ENCODE measurements around the gene PLCL1.

PLCL1 gene

DNA sequence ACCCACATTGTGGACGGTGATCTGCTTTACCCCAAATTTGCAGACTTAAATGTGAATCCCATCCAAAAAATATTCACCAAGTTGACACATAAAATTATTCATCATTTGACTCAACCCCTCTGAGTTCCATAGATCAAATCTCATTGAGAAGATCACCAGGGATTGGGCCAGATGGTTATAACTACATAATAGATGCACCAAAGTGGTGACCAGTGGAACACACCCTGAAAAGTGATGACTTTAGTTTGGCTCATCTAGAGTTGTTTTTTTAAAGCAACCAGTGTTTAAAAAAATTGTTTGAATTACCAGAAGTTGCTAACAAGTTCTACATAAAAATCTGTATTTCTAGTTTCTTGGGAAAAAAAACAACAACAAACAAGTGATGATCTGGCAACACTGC is 155.0 kb downstream of the PLCL1 start:
- no peak overlapping the region for H3K4me3 ChIP-seq (ENCODE audit: low read depth, low read length)
- no peaks in the 10 kb centered on the region for H3K36me3 ChIP-seq (ENCODE audit: control insufficient read depth, insufficient read depth, low read length)
- H3K4me1 ChIP-seq (ENCODE audit: control insufficient read depth, insufficient read depth, low read length) = no peaks in the 10 kb centered on the region
- H3K27me3 ChIP-seq (ENCODE audit: control insufficient read depth, insufficient read depth, low read length) = no peaks in the 10 kb centered on the region
- H3K9ac ChIP-seq (ENCODE audit: low read length) = no peak overlapping the region
- no peaks in the 10 kb centered on the region for H3K9me3 ChIP-seq (ENCODE audit: control insufficient read depth, insufficient read depth, low read depth, low read length)
- no peak overlapping the region for H3K27ac ChIP-seq (ENCODE audit: low read depth, low read length)

DNA sequence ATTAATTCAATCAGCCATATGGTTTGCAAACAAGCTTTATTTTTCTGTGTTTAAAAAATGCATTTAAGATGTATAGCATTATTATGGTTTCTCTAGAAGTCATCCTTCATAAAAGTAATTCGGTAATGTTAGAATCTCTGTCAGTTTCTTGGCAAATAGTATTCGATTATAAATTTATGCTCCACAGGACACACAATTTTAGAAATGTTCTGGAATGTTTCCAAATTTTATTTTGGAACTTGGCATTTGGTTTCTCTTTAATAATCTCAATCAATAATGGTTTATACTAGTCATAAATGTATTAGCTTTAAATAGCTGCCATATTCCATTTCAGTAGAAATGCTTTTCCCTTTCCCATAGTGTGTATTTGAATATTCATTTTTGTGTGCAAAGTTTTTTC is 156.4 kb downstream of the PLCL1 start:
- no peak overlapping the region for H3K27ac ChIP-seq (ENCODE audit: low read depth, low read length)
- H3K9me3 ChIP-seq (ENCODE audit: control insufficient read depth, insufficient read depth, low read depth, low read length) = peaks cover 4% of the 10 kb centered on the region; the same call in 1 of the 2 replicates
- no peak overlapping the region for H3K9ac ChIP-seq (ENCODE audit: low read length)
- H3K36me3 ChIP-seq (ENCODE audit: control insufficient read depth, insufficient read depth, low read length) = no peaks in the 10 kb centered on the region
- H3K4me3 ChIP-seq (ENCODE audit: low read depth, low read length) = no peak overlapping the region
- no peaks in the 10 kb centered on the region for H3K27me3 ChIP-seq (ENCODE audit: control insufficient read depth, insufficient read depth, low read length)
- H3K4me1 ChIP-seq (ENCODE audit: control insufficient read depth, insufficient read depth, low read length) = no peaks in the 10 kb centered on the region

DNA sequence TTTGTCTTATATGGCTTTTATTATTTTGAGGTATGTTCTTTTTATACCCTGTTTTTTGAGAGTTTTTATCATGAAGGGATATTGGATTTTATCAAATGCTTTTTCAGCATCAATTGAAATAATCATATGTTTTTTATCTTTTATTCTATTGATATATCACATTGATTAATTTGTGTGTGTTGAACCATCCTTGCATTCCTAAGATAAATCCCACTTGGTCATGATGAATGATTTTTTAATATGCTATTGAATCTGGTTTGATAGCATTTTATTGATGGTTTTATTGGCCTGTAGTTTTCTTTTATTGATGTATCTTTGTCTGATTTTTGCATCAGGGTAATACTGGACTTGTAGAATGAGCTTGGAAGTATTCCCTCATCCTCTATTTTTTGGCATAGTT is 160.3 kb downstream of the PLCL1 start:
- Histone ChIP-seq H3K4me3 (ENCODE audit: low read depth, low read length) (no peak overlapping the region), H3K4me1 (ENCODE audit: control insufficient read depth, insufficient read depth, low read length) (no peaks in the 10 kb centered on the region), H3K9ac (ENCODE audit: low read length) (no peak overlapping the region), H3K27me3 (ENCODE audit: control insufficient read depth, insufficient read depth, low read length) (no peaks in the 10 kb centered on the region), H3K27ac (ENCODE audit: low read depth, low read length) (no peak overlapping the region), H3K9me3 (ENCODE audit: control insufficient read depth, insufficient read depth, low read depth, low read length) (peaks cover 4% of the 10 kb centered on the region; the same call in 1 of the 2 replicates), H3K36me3 (ENCODE audit: control insufficient read depth, insufficient read depth, low read length) (no peaks in the 10 kb centered on the region)

DNA sequence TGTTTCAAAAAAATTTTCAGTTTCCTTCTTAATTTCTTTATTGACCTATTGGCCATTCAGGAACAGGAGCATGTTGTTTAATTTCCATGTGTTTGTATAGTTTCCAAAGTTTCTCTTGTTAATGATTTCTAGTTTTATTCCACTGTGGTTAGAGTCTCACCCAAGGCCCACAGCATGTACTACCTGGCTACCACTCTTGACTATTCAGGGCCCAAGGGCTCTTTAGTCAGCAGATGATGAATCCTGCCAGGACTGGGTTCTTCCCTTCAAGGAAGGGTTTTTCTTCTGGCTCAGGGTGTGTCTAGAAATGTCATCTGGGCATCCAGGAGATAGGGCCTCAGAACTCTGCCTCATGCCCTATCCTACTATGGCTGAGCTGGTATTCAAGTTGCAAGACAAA is 161.4 kb downstream of the PLCL1 start:
- Histone ChIP-seq H3K27ac (ENCODE audit: low read depth, low read length) (no peak overlapping the region), H3K36me3 (ENCODE audit: control insufficient read depth, insufficient read depth, low read length) (no peaks in the 10 kb centered on the region), H3K4me3 (ENCODE audit: low read depth, low read length) (no peak overlapping the region), H3K4me1 (ENCODE audit: control insufficient read depth, insufficient read depth, low read length) (no peaks in the 10 kb centered on the region), H3K27me3 (ENCODE audit: control insufficient read depth, insufficient read depth, low read length) (no peaks in the 10 kb centered on the region), H3K9ac (ENCODE audit: low read length) (no peak overlapping the region), H3K9me3 (ENCODE audit: control insufficient read depth, insufficient read depth, low read depth, low read length) (peaks cover 4% of the 10 kb centered on the region; the same call in 1 of the 2 replicates)

DNA sequence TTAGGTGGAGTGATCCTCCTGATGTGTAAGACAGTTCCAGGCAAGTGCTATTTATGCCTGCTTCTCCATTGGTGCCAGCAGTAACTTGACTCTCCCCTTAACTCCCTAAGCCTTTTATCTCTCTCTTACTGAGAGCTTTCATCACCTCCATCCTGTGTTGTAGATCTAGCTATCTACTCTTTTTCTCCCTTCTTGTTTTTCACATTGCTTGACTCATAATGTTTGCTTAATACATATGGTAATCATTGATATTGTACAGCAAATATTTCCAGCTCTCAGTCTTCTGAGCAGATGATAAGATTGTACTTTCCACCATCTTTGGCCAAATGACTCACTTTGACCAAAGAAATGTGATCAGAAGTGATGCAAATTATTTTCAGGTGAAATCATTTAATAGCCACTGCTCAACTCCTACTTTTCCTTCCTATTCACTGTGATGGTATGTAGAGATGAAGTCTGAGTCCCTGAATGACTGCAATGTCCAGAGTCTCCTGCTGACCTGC is 165.0 kb downstream of the PLCL1 start:
- Histone ChIP-seq H3K4me1 (ENCODE audit: control insufficient read depth, insufficient read depth, low read length) (no peaks in the 10 kb centered on the region), H3K27ac (ENCODE audit: low read depth, low read length) (no peak overlapping the region), H3K9me3 (ENCODE audit: control insufficient read depth, insufficient read depth, low read depth, low read length) (peaks cover 4% of the 10 kb centered on the region; the same call in 1 of the 2 replicates), H3K36me3 (ENCODE audit: control insufficient read depth, insufficient read depth, low read length) (no peaks in the 10 kb centered on the region), H3K4me3 (ENCODE audit: low read depth, low read length) (no peak overlapping the region), H3K9ac (ENCODE audit: low read length) (no peak overlapping the region), H3K27me3 (ENCODE audit: control insufficient read depth, insufficient read depth, low read length) (no peaks in the 10 kb centered on the region)

DNA sequence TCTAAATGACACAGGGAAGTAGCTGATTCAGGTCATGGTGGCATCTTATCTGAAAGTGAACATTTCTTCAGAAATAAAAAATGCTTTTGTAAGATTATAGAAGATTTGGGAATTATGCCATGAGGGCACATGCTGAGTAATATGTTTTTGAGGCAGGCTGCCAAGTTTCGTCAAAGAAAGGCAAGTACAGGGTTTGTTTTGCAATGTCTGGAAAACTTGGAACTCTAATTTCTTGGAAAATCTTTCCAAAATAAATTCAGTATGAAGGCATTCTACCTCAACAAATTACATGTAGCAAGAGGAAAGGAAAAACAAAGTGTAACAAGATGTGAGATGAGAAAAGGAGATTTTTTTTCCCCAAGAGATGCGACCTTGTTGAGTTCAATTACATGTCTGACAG is 167.7 kb downstream of the PLCL1 start:
- H3K27me3 ChIP-seq (ENCODE audit: control insufficient read depth, insufficient read depth, low read length) = no peaks in the 10 kb centered on the region
- no peak overlapping the region for H3K9ac ChIP-seq (ENCODE audit: low read length)
- H3K4me1 ChIP-seq (ENCODE audit: control insufficient read depth, insufficient read depth, low read length) = no peaks in the 10 kb centered on the region
- H3K36me3 ChIP-seq (ENCODE audit: control insufficient read depth, insufficient read depth, low read length) = no peaks in the 10 kb centered on the region
- H3K27ac ChIP-seq (ENCODE audit: low read depth, low read length) = no peak overlapping the region
- no peaks in the 10 kb centered on the region for H3K9me3 ChIP-seq (ENCODE audit: control insufficient read depth, insufficient read depth, low read depth, low read length)
- H3K4me3 ChIP-seq (ENCODE audit: low read depth, low read length) = no peak overlapping the region

DNA sequence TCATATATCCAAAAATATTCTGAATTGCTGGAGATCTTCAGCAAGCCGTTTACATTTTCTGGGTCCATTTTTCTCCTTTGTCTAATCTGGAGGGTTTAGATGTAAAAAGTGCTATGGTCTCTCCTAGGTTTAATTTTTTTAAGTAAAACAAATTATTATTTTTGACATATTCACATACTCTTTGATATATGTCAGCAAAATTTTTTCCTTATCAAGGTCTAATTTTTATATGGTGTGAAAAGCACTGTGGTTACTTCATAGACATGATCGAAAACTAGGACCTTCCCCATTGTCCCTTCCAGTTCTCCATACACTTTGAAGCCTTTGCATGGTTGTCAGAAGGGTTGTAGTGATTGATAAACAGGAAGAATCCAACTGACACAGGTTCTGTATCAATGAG is 168.2 kb downstream of the PLCL1 start:
- Histone ChIP-seq H3K36me3 (ENCODE audit: control insufficient read depth, insufficient read depth, low read length) (no peaks in the 10 kb centered on the region), H3K9ac (ENCODE audit: low read length) (no peak overlapping the region), H3K4me1 (ENCODE audit: control insufficient read depth, insufficient read depth, low read length) (no peaks in the 10 kb centered on the region), H3K27ac (ENCODE audit: low read depth, low read length) (no peak overlapping the region), H3K9me3 (ENCODE audit: control insufficient read depth, insufficient read depth, low read depth, low read length) (no peaks in the 10 kb centered on the region), H3K4me3 (ENCODE audit: low read depth, low read length) (no peak overlapping the region), H3K27me3 (ENCODE audit: control insufficient read depth, insufficient read depth, low read length) (no peaks in the 10 kb centered on the region)

DNA sequence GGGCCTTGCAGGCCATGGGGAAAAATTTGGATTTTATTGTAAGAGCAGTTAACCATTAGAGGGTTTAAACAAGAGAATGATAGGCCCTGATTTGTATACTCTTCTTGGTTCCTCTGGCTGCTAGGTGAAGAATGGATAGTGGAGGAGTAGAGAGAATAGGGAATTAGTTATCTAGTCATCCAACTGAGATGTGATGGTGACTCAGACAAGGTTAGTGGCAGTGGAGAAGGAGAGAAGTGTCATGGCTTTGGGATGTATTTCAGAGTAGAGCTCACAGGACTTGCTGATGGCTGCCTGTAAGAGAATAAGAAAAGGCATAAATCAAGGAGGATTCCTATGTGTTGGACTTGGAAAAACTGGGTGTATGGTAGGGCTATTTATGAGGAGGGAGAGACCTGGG is 169.4 kb downstream of the PLCL1 start:
- H3K36me3 ChIP-seq (ENCODE audit: control insufficient read depth, insufficient read depth, low read length) = no peaks in the 10 kb centered on the region
- H3K9me3 ChIP-seq (ENCODE audit: control insufficient read depth, insufficient read depth, low read depth, low read length) = no peaks in the 10 kb centered on the region
- H3K4me3 ChIP-seq (ENCODE audit: low read depth, low read length) = no peak overlapping the region
- no peaks in the 10 kb centered on the region for H3K4me1 ChIP-seq (ENCODE audit: control insufficient read depth, insufficient read depth, low read length)
- H3K9ac ChIP-seq (ENCODE audit: low read length) = no peak overlapping the region
- no peak overlapping the region for H3K27ac ChIP-seq (ENCODE audit: low read depth, low read length)
- no peaks in the 10 kb centered on the region for H3K27me3 ChIP-seq (ENCODE audit: control insufficient read depth, insufficient read depth, low read length)

DNA sequence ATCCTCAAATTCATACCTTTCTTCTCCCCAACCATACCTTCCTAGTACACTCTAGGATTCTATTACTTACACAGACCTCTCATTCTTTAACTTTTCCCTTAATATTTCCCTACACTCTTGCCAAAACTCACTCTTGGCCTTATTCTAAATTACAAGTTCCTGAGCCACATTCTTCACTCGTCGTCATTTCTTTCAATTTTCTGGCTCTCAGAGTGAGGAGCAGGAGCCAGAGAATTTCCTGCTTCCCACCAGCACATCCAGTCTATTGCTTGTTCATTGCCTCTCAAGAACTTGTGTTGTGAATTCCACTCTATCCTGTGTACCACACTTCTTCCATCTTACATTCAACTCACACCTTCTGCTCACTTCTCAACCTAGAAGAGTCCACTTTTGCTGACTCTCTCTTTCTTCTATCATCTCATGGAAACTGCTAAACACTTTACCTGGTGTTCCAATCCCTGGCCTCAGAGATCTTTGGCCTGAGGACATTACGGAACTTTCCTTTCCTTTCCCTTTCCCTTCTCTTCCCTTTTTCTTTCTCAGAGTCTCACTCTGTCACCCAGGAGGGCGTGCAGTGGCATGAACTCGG is 171.6 kb downstream of the PLCL1 start:
- no peaks in the 10 kb centered on the region for H3K27me3 ChIP-seq (ENCODE audit: control insufficient read depth, insufficient read depth, low read length)
- H3K9me3 ChIP-seq (ENCODE audit: control insufficient read depth, insufficient read depth, low read depth, low read length) = no peaks in the 10 kb centered on the region
- H3K4me3 ChIP-seq (ENCODE audit: low read depth, low read length) = no peak overlapping the region
- H3K36me3 ChIP-seq (ENCODE audit: control insufficient read depth, insufficient read depth, low read length) = no peaks in the 10 kb centered on the region
- no peaks in the 10 kb centered on the region for H3K4me1 ChIP-seq (ENCODE audit: control insufficient read depth, insufficient read depth, low read length)
- H3K9ac ChIP-seq (ENCODE audit: low read length) = no peak overlapping the region
- H3K27ac ChIP-seq (ENCODE audit: low read depth, low read length) = no peak overlapping the region

DNA sequence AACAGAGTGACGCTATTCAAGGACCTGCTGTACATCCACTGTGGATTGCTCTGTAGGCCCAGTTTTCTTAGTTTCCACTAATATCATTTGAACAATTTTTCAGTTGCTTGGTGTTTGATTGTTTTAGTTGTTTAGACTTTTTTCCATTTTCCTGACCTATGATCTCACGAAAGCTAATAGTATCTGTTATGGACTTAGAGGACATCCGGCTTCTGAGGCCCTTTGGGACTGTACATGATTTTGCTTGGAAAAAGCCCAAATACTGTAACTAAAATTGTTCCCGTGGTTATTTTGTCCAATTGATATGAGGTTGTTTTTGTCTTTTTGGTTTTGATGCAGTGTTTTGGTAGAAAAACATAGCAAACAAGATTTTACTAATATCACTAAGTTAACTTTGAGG is 174.6 kb downstream of the PLCL1 start:
- Histone ChIP-seq H3K4me1 (ENCODE audit: control insufficient read depth, insufficient read depth, low read length) (no peaks in the 10 kb centered on the region), H3K9me3 (ENCODE audit: control insufficient read depth, insufficient read depth, low read depth, low read length) (no peaks in the 10 kb centered on the region), H3K27me3 (ENCODE audit: control insufficient read depth, insufficient read depth, low read length) (no peaks in the 10 kb centered on the region), H3K36me3 (ENCODE audit: control insufficient read depth, insufficient read depth, low read length) (no peaks in the 10 kb centered on the region), H3K9ac (ENCODE audit: low read length) (no peak overlapping the region), H3K4me3 (ENCODE audit: low read depth, low read length) (no peak overlapping the region), H3K27ac (ENCODE audit: low read depth, low read length) (no peak overlapping the region)

DNA sequence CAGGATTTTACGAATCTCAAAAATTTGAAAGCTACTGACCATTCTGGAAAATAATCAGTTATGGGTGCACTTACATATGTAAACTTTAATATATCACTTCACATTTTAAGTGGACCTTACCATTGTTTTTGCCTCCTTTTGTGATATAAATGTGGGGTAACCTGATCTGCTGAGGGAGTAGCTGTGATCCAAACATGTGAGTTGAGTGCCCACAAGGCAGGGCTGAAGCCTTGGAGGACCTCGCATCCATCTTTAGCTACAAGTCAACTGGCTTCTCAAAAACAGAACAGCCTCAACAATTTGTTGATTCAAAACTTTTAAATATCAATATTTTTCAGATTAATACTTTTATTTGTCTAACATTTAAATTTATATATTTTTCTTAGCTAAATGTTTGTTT is 178.2 kb downstream of the PLCL1 start:
- no peak overlapping the region for H3K4me3 ChIP-seq (ENCODE audit: low read depth, low read length)
- H3K27ac ChIP-seq (ENCODE audit: low read depth, low read length) = no peak overlapping the region
- no peaks in the 10 kb centered on the region for H3K9me3 ChIP-seq (ENCODE audit: control insufficient read depth, insufficient read depth, low read depth, low read length)
- H3K36me3 ChIP-seq (ENCODE audit: control insufficient read depth, insufficient read depth, low read length) = no peaks in the 10 kb centered on the region
- H3K27me3 ChIP-seq (ENCODE audit: control insufficient read depth, insufficient read depth, low read length) = no peaks in the 10 kb centered on the region
- no peaks in the 10 kb centered on the region for H3K4me1 ChIP-seq (ENCODE audit: control insufficient read depth, insufficient read depth, low read length)
- H3K9ac ChIP-seq (ENCODE audit: low read length) = no peak overlapping the region
